ENCODE results near the gene JADE3.

DNA sequence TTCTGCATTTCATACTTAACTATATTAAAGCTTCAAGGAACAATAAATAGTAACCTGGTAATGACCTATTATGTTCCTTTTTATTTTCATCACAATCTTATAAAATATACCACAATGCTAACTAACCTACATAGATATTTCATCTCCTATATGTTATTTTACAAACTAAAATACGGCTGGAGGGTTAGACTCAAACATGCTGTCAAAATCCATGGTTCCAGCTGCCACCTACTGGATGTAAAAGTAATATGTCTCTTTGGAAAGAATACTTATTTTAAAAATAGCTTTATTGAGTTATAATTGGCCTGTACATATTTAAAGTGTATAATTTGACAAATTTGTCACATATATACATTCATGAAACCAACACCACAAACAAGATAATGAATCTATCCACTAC, 181.0 kb downstream of the JADE3 start:
- TF ChIP-seq EZH2 (IDR thresholded peaks at IDR 0.05; ENCODE audit: insufficient read depth, poor library complexity, severe bottlenecking) (no peak), EZH2phosphoT487 (IDR thresholded peaks at IDR 0.05; ENCODE audit: insufficient read depth, low read depth) (no peak)

Measured in GM23248 (cell line).